HepG2 (cell line): ENCODE results near the gene GGT1. TPM values are rescaled to one million over a fixed set of nuclear protein-coding genes. Genes with fewer than 3 reads are reported as not detected.

Experiments used
- ATAC-seq: fragments of 200-7000 bp; cut with Tn5 transposase; 3 replicates; pipeline ENCODE4 v1.9.1; 2020; ENCODE audit warnings: mild to moderate bottlenecking, moderate library complexity
- BruUV-seq: library from RNA; stranded (reverse); fragments of 400-500 nt; replicated peaks from 2 replicates; lab custom pipeline; 2021; lab: Mats Ljungman, UMichigan
- CTCF ChIA-PET: fragments of 300-600 bp; formaldehyde crosslinking; extraction: SDS; loops from one replicate; lab custom pipeline; 2021; ENCODE audit warnings: low total read pairs, inconsistent platforms, low intra/inter-chr PET ratio; lab: Yijun Ruan, JAX
- POLR2A ChIA-PET: fragments of 350-600 bp; sonication (Branson Sonifier 250); formaldehyde crosslinking; loops from one replicate; lab custom pipeline; 2020; ENCODE audit warnings: antibody characterized with exemption, inconsistent platforms; lab: Yijun Ruan, JAX
- DNase-seq: peaks from one replicate; pipeline ENCODE4 v3.0.0-alpha.2; 2015; ENCODE audit warnings: low spot score
- FAIRE-seq: peaks from 3 replicates; lab custom pipeline; 2011; peaks lifted over from hg19 to GRCh38; lab: Jason Lieb, UNC
- H2AFZ ChIP-seq: one replicate; pipeline ENCODE4 v1.6.1; 2011; ENCODE audit warnings: low read length, inconsistent platforms
- H3K27ac ChIP-seq: fragments of 300-600 bp; 3 replicates; pipeline ENCODE4 v1.8.0; 2011; ENCODE audit warnings: mixed run types, mild to moderate bottlenecking, mixed read lengths, low read length, inconsistent platforms; ENCODE audit not compliant: insufficient read depth; ENCODE audit errors: extremely low read length
- H3K27me3 ChIP-seq, 2 experiments: fragments of 200-600 bp in 1 of 2; 2 replicates in 1 of 2; 3 replicates in 1 of 2; pipeline versions ENCODE4 v1.6.0 to v1.8.0; 2011; ENCODE audit warnings: low read length in 2 of 2, mild to moderate bottlenecking in 2 of 2, moderate library complexity in 2 of 2, inconsistent platforms in 1 of 2; ENCODE audit not compliant: insufficient read depth in 2 of 2, control insufficient read depth in 1 of 2
- H3K36me3 ChIP-seq, 2 experiments: fragments of 200-600 bp in 1 of 2; replicated peaks in 1 of 2; 2 replicates in 1 of 2; 3 replicates in 1 of 2; pipeline versions ENCODE4 v1.5.1 to v1.8.0; 2011; ENCODE audit warnings: low read length in 2 of 2, inconsistent platforms in 1 of 2; ENCODE audit not compliant: insufficient read depth in 2 of 2, control insufficient read depth in 1 of 2
- H3K4me1 ChIP-seq: 2 replicates; pipeline ENCODE4 v1.5.1; 2012; ENCODE audit warnings: low read length, inconsistent platforms; ENCODE audit not compliant: insufficient read depth
- H3K4me2 ChIP-seq: 2 replicates; pipeline ENCODE4 v1.6.0; 2011; ENCODE audit warnings: low read depth, low read length, inconsistent platforms
- H3K4me3 ChIP-seq, 3 experiments: fragments of 200-600 bp in 1 of 3; sonication (generic), shearing (Covaris generic) in 1 of 3; replicated peaks in 1 of 3; 2 replicates each; pipeline ENCODE4 v1.5.1; 2011 to 2016; ENCODE audit warnings: low read length in 3 of 3, inconsistent platforms in 2 of 3, low read depth in 2 of 3, mild to moderate bottlenecking in 2 of 3, control low read depth in 1 of 3, mixed read lengths in 1 of 3; ENCODE audit not compliant: insufficient read depth in 1 of 3
- H3K79me2 ChIP-seq: one replicate; pipeline ENCODE4 v1.6.1; 2011; ENCODE audit warnings: low read length, inconsistent platforms; ENCODE audit not compliant: insufficient read depth
- H3K9ac ChIP-seq: 2 replicates; pipeline ENCODE4 v1.6.0; 2011; ENCODE audit warnings: mild to moderate bottlenecking, low read depth, low read length, inconsistent platforms; ENCODE audit not compliant: insufficient read depth
- H3K9me3 ChIP-seq: 2 replicates; pipeline ENCODE4 v1.5.1; 2012; ENCODE audit warnings: mild to moderate bottlenecking, low read length
- H4K20me1 ChIP-seq: 2 replicates; pipeline ENCODE4 v1.6.0; 2011; ENCODE audit warnings: inconsistent platforms, mild to moderate bottlenecking, low read length, moderate library complexity; ENCODE audit not compliant: insufficient read depth
- MZF1 ChIP-seq: sonication (generic); formaldehyde crosslinking; IDR thresholded peaks from 2 replicates; pipeline ENCODE4 v1.8.1; 2023; ENCODE audit warnings: mild to moderate bottlenecking, missing genetic modification reagents, borderline replicate concordance
- RAD21 ChIP-seq: fragments of 450-650 bp; formaldehyde crosslinking; IDR thresholded peaks from 2 replicates; pipeline ENCODE4 v1.5.0; 2020; ENCODE audit warnings: mild to moderate bottlenecking
- RBFOX2 ChIP-seq: fragments of 200-400 bp; formaldehyde crosslinking; IDR thresholded peaks from 2 replicates; pipeline ENCODE4 v1.6.1; 2017; ENCODE audit warnings: low read depth, mild to moderate bottlenecking, low read length
- SMAD3 ChIP-seq: sonication (generic); formaldehyde crosslinking; IDR thresholded peaks from 2 replicates; pipeline ENCODE4 v1.4.0; 2020; ENCODE audit warnings: missing genetic modification reagents
- SPEN ChIP-seq: sonication (generic); formaldehyde crosslinking; IDR thresholded peaks from 2 replicates; pipeline ENCODE4 v1.5.1; 2020; ENCODE audit warnings: low read depth, mild to moderate bottlenecking, missing genetic modification reagents
- ZBTB7A ChIP-seq: sonication (generic); formaldehyde crosslinking; IDR thresholded peaks from 2 replicates; pipeline ENCODE4 v1.8.0; 2022; ENCODE audit warnings: mild to moderate bottlenecking, missing genetic modification reagents
- ZBTB7B ChIP-seq: sonication (generic); formaldehyde crosslinking; IDR thresholded peaks from 2 replicates; pipeline ENCODE4 v1.4.0; 2020; ENCODE audit warnings: missing genetic modification reagents
- ZNF550 ChIP-seq: sonication (generic); formaldehyde crosslinking; IDR thresholded peaks from 2 replicates; pipeline ENCODE4 v1.4.0; 2020; ENCODE audit warnings: mild to moderate bottlenecking, missing genetic modification reagents, borderline replicate concordance
- ZNF788 ChIP-seq: sonication (generic); formaldehyde crosslinking; IDR thresholded peaks from 2 replicates; pipeline ENCODE4 v1.5.0; 2020; ENCODE audit warnings: mild to moderate bottlenecking, missing genetic modification reagents, borderline replicate concordance
- WGBS: methylation state at CpG from one replicate; pipeline ENCODE4 v1.1.6; 2017; ENCODE audit warnings: low lambda C conversion rate; 5-methylcytosine and 5-hydroxymethylcytosine counted together
- in situ Hi-C: cut with HindIII; loops from 2 replicates; pipeline ENCODE4 v1.10.0; 2017; ENCODE audit warnings: low pct_unique_long_range_greater_than_20kb; ENCODE audit not compliant: extremely low pct_ligation_motif_present
- intact Hi-C: fragments of 100-400 bp; cut with micrococcal nuclease; formaldehyde crosslinking; loops from one replicate; pipeline ENCODE4 v1.10.0; 2022; ENCODE audit not compliant: unreplicated experiment
- polyA plus RNA-seq, 8 experiments: library from polyadenylated mRNA; depleted of rRNA in 3 of 8; stranded (reverse) in 7 of 8; unstranded in 1 of 8; fragments of >200 nt; fragmentation: Illumina TruSeq in 4 of 8; extraction: Trizol in 4 of 8; gene quantifications; 2 replicates each; pipeline versions ENCODE4 v1.2.1 to v1.2.3, GENCODE V29; 2011 to 2016; ENCODE audit warnings: low read depth in 4 of 8, missing spikeins in 1 of 8, mixed read lengths in 1 of 8; ENCODE audit not compliant: insufficient read depth in 1 of 8
- total RNA-seq, 5 experiments: library from RNA; depleted of rRNA; stranded (reverse); fragments of >200 nt; fragmentation: Illumina TruSeq; extraction: Trizol; gene quantifications; 2 replicates each; pipeline ENCODE4 v1.2.3, GENCODE V29; 2016; ENCODE audit warnings: low read depth in 1 of 5
- TF ChIP-seq, protein P1 (sequence below): sonication (generic); formaldehyde crosslinking; IDR thresholded peaks from 2 replicates; pipeline ENCODE4 v1.9.0; 2021; ENCODE audit warnings: missing genetic modification reagents, borderline replicate concordance
- TF ChIP-seq, protein P2 (sequence below): sonication (generic); formaldehyde crosslinking; IDR thresholded peaks from one replicate; pipeline ENCODE4 v1.5.1; 2020; ENCODE audit warnings: mild to moderate bottlenecking, missing genetic modification reagents; ENCODE audit errors: not compliant biosample characterization

Gene GGT1
- total and polyA plus RNA-seq, 2 of the 13 experiments (the other 11 are each of a cell fraction or from before 2014, with no cell fraction given): 29.9 to 103 TPM

DNA sequence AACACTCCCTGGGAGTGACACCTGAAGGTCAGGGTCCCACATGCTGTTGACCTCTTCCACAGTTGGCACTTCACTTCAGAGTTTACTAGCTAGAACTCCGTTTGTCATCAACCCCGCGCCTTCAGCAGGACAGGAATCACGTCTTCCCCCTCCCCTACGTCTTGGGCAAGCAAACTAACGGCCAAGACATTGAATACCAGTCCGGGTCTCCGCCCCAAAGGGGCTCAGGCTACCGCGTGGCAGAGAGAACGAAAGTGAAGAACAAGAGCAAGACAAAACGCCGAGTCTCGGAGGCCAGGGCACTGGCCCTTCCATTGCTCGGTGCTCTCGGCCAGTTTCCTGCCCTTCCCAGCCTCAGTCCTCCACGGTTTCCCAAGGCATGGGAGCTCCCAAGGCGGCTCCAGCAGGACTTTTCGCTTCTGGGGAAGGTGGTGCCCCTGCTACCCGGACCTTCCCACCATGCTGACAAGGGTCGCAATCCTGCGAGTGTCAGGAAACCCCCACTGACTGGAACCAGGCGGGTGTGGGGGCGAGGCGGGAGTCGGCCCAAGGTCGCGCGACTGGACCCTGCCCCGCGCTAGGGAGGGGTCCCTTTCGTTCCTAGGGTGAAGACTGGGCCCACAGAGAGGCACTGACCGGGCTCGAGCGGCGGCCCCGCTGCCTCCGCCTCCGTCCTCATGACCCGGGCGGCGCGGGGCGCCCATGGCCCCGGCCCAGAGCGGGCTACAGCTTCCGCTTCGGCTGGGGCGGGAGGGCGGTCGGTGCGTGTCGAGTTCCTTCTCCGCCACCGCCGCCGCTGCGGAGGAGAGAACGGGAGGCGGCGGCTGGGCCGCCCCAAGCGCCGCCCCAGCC, 48.5 kb upstream of the GGT1 start, which contains the start of gene GUCD1:
TSS of gene GUCD1 (minus strand) at position 826 of the 852 bp plus-strand sequence. CDS start at position 679, 147 bp downstream.
- DNase-seq (no peak), FAIRE-seq (peak; percentile 23), ATAC-seq (peak; percentile 14)
- BruUV-seq: no TSS peak
- in situ Hi-C loops: loop anchor here (5.0 kb wide), 1 partner anchor 38 kb away; the partner anchor contains the start of gene LRRC75B
- ChIA-PET CTCF (no interaction called here), POLR2A (interaction anchor here (0.7 to 9.3 kb wide), 18 partner anchors 10 to 846 kb away, joined by 3 to 138 read pairs (median 8); partner anchors contain the start of genes GGT1, LRRC75B and MIF)
- Histone ChIP-seq H3K9me3 (no peaks in the 10 kb centered on the region), H3K79me2 (peaks cover 74% of the 10 kb centered on the region), H4K20me1 (peaks cover 12% of the 10 kb centered on the region), H3K4me3 (peak within 1 kb of the TSS; percentile 89 to 97 (median 91)), H2AFZ (no peak within 1 kb of the TSS), H3K4me2 (peak within 1 kb of the TSS; percentile 99), H3K27me3 (no peaks in the 10 kb centered on the region; a peak in 1 of 5 replicates), H3K27ac (peak within 1 kb of the TSS; percentile 93), H3K4me1 (peaks cover 74% of the 10 kb centered on the region), H3K36me3 (peaks cover 13 to 21% of the 10 kb centered on the region in 2 experiments), H3K9ac (peak within 1 kb of the TSS; percentile 98)
- WGBS: 5% methylated on average over 11 of the region's 64 CpGs
- intact Hi-C loops: no loop called here
- no peak for TF ChIP-seq ZNF550 (CRISPR knock-in tag)
- no peak for TF ChIP-seq ZNF788 (CRISPR knock-in tag)
- TF ChIP-seq, protein P1, sequence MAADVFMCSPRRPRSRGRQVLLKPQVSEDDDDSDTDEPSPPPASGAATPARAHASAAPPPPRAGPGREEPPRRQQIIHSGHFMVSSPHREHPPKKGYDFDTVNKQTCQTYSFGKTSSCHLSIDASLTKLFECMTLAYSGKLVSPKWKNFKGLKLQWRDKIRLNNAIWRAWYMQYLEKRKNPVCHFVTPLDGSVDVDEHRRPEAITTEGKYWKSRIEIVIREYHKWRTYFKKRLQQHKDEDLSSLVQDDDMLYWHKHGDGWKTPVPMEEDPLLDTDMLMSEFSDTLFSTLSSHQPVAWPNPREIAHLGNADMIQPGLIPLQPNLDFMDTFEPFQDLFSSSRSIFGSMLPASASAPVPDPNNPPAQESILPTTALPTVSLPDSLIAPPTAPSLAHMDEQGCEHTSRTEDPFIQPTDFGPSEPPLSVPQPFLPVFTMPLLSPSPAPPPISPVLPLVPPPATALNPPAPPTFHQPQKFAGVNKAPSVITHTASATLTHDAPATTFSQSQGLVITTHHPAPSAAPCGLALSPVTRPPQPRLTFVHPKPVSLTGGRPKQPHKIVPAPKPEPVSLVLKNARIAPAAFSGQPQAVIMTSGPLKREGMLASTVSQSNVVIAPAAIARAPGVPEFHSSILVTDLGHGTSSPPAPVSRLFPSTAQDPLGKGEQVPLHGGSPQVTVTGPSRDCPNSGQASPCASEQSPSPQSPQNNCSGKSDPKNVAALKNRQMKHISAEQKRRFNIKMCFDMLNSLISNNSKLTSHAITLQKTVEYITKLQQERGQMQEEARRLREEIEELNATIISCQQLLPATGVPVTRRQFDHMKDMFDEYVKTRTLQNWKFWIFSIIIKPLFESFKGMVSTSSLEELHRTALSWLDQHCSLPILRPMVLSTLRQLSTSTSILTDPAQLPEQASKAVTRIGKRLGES (CRISPR knock-in tag): no peak
- TF ChIP-seq SPEN (CRISPR knock-in tag): peak; percentile 66
- peak; percentile 37; the same call in 1 of the 2 replicates for TF ChIP-seq ZBTB7B (CRISPR knock-in tag)
- TF ChIP-seq, protein P2, sequence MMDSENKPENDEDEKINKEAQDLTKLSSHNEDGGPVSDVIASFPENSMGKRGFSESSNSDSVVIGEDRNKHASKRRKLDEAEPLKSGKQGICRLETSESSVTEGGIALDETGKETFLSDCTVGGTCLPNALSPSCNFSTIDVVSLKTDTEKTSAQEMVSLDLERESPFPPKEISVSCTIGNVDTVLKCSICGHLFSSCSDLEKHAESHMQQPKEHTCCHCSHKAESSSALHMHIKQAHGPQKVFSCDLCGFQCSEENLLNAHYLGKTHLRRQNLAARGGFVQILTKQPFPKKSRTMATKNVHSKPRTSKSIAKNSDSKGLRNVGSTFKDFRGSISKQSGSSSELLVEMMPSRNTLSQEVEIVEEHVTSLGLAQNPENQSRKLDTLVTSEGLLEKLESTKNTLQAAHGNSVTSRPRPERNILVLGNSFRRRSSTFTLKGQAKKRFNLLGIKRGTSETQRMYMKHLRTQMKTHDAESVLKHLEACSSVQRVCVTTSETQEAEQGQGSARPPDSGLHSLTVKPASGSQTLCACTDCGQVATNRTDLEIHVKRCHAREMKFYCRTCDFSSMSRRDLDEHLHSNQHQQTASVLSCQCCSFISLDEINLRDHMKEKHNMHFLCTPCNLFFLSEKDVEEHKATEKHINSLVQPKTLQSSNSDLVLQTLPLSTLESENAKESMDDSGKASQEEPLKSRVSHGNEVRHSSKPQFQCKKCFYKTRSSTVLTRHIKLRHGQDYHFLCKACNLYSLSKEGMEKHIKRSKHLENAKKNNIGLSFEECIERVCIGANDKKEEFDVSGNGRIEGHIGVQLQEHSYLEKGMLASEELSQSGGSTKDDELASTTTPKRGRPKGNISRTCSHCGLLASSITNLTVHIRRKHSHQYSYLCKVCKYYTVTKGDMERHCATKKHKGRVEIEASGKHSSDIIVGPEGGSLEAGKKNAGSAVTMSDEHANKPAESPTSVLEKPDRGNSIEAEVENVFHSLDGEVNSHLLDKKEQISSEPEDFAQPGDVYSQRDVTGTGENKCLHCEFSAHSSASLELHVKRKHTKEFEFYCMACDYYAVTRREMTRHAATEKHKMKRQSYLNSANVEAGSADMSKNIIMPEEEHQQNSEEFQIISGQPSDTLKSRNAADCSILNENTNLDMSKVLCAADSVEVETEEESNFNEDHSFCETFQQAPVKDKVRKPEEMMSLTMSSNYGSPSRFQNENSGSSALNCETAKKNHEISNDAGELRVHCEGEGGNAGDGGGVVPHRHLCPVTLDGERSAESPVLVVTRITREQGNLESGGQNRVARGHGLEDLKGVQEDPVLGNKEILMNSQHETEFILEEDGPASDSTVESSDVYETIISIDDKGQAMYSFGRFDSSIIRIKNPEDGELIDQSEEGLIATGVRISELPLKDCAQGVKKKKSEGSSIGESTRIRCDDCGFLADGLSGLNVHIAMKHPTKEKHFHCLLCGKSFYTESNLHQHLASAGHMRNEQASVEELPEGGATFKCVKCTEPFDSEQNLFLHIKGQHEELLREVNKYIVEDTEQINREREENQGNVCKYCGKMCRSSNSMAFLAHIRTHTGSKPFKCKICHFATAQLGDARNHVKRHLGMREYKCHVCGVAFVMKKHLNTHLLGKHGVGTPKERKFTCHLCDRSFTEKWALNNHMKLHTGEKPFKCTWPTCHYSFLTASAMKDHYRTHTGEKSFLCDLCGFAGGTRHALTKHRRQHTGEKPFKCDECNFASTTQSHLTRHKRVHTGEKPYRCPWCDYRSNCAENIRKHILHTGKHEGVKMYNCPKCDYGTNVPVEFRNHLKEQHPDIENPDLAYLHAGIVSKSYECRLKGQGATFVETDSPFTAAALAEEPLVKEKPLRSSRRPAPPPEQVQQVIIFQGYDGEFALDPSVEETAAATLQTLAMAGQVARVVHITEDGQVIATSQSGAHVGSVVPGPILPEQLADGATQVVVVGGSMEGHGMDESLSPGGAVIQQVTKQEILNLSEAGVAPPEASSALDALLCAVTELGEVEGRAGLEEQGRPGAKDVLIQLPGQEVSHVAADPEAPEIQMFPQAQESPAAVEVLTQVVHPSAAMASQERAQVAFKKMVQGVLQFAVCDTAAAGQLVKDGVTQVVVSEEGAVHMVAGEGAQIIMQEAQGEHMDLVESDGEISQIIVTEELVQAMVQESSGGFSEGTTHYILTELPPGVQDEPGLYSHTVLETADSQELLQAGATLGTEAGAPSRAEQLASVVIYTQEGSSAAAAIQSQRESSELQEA (CRISPR knock-in tag): no peak
- TF ChIP-seq MZF1 (CRISPR knock-in tag): no peak
- TF ChIP-seq SMAD3 (CRISPR knock-in tag): no peak
- TF ChIP-seq RAD21 (CRISPR knock-in tag): peak; percentile 58; the same call in 1 of the 2 replicates
- peak; percentile 46; the same call in 1 of the 2 replicates for TF ChIP-seq ZBTB7A
- TF ChIP-seq RBFOX2: peak; percentile 96
